Fibroblast of villous mesenchyme (primary cell): ENCODE results near the gene ENTPD1. TPM values are rescaled to one million over a fixed set of nuclear protein-coding genes. Genes with fewer than 3 reads are reported as not detected.
A peak's percentile ranks its signal among the peaks of the same experiment; 100 is the strongest.

Experiments used
- DNase-seq: peaks from one replicate; pipeline ENCODE4 v3.0.0-alpha.2; 2010; ENCODE audit warnings: low read depth
- H3K4me3 ChIP-seq: 2 replicates; pipeline ENCODE4 v1.5.1; 2011; ENCODE audit warnings: low read depth, mild to moderate bottlenecking, low read length
- total RNA-seq: library from RNA; depleted of rRNA; stranded (reverse); fragments of >200 nt; gene quantifications from 2 replicates; pipeline ENCODE4 v1.2.3, GENCODE V29; 2012
- TF ChIP-seq, protein P1 (sequence below): IDR thresholded peaks from 2 replicates; pipeline ENCODE4 v1.5.1; 2012; ENCODE audit warnings: low read depth, mild to moderate bottlenecking, low read length; ENCODE audit not compliant: insufficient read depth

The ENTPD1 gene
- total RNA-seq, 1 donor: 0.86 TPM

GRCh38 chr10:95789902-95790301, 33.9 kb downstream of the ENTPD1 start:
- no peak for DNase-seq
- no peak overlapping the region for H3K4me3 ChIP-seq
- TF ChIP-seq, protein P1, sequence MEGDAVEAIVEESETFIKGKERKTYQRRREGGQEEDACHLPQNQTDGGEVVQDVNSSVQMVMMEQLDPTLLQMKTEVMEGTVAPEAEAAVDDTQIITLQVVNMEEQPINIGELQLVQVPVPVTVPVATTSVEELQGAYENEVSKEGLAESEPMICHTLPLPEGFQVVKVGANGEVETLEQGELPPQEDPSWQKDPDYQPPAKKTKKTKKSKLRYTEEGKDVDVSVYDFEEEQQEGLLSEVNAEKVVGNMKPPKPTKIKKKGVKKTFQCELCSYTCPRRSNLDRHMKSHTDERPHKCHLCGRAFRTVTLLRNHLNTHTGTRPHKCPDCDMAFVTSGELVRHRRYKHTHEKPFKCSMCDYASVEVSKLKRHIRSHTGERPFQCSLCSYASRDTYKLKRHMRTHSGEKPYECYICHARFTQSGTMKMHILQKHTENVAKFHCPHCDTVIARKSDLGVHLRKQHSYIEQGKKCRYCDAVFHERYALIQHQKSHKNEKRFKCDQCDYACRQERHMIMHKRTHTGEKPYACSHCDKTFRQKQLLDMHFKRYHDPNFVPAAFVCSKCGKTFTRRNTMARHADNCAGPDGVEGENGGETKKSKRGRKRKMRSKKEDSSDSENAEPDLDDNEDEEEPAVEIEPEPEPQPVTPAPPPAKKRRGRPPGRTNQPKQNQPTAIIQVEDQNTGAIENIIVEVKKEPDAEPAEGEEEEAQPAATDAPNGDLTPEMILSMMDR: no peak

- TF ChIP-seq, protein P1: no peak
- no peak for DNase-seq
- H3K4me3 ChIP-seq: no peak overlapping the region
Measured at GRCh38 chr10:95790982-95791381, 35.0 kb downstream of the ENTPD1 start.

- no peak for DNase-seq
- TF ChIP-seq, protein P1: no peak
- H3K4me3 ChIP-seq: no peak overlapping the region
Measured at GRCh38 chr10:95791425-95791979, 35.5 kb downstream of the ENTPD1 start.

DNA sequence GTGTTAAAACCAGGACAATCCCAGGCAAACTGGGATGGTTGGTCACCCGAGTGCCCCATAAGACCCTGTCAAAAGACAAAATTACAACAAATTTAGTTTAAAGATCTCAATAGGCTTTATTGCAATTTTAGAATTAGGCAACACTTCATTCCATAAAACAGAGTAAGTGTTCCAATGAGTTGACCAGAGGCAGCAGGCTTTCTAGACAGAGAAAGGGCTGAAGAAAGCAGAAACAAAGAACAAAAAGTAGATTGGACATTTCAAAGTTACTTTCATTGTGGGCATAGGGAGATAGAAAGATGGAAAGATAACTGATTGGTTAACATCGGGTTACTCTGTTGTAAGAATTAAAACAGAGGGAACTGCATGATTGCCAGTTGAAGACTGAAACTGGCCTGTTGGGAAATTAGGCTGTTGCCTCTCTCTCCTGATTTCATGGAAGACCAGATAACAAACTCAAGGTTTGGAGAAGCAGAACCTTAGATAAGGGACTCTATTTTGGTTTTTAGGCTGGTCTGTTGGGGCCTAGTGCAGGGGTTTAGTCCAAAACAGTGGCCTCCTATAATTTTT, 36.3 kb downstream of the ENTPD1 start:
- no peak overlapping the region for H3K4me3 ChIP-seq
- DNase-seq: no peak
- TF ChIP-seq, protein P1: no peak

DNA sequence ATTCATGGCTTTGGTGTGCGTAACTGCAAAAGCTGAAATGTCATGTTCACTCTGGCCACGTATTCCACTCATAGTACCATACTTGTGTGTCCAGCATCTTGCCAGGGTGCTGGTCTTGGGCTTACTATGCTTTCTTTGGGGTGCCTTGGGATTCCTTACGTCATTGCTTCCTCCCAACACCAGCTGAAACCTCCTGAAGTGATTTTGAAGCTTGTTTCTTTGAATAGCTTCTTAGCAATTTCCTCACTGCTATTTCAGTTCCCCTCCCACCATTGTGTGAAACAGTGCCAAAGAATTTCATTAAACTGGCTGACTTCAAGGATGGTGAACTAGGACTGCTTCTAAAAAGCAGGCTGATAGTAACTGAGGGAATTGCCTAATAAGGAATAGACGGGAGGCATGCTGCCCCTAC, 36.9 kb downstream of the ENTPD1 start:
- peak; percentile 31 for DNase-seq
- TF ChIP-seq, protein P1: no peak
- no peak overlapping the region for H3K4me3 ChIP-seq

GRCh38 chr10:95793401-95794045, 37.6 kb downstream of the ENTPD1 start:
- no peak for DNase-seq
- no peak overlapping the region for H3K4me3 ChIP-seq
- TF ChIP-seq, protein P1: no peak
